ENCODE results near the gene PDIK1L. TPM values are rescaled to one million over a fixed set of nuclear protein-coding genes. Genes with fewer than 3 reads are reported as not detected.

Gene PDIK1L
- total and polyA plus RNA-seq, 9 of the 15 experiments (the other 6 are each of a cell fraction or from before 2014, with no cell fraction given): 12.8 to 30.2 (median 21.5) TPM

- TF ChIP-seq ZNF146 (CRISPR knock-in tag; IDR thresholded peaks at IDR 0.05; ENCODE audit: unreplicated experiment) (no peak), BCOR (IDR thresholded peaks at IDR 0.05) (no peak), KDM5B (IDR thresholded peaks at IDR 0.05; ENCODE audit: insufficient replicate concordance, low read depth, low read length) (no peak), CHD4 (IDR thresholded peaks at IDR 0.05; ENCODE audit: insufficient read depth, insufficient replicate concordance, low read depth, low read length, poor library complexity, severe bottlenecking) (no peak)
These were observed 44.8 kb upstream of the PDIK1L start (continued) for GRCh38 chr1:26066857-26067256.

- H3K9ac ChIP-seq (ENCODE audit: insufficient read depth in 1 of 2, low read depth in 2 of 2, low read length in 2 of 2): peak within 1 kb of the TSS; percentile 3 to 82; a peak in 3 of 4 replicates
- peak within 1 kb of the TSS; percentile 28 for H3K4me2 ChIP-seq (ENCODE audit: insufficient read depth, low read length)
- ATAC-seq: no peak
- peak within 1 kb of the TSS; percentile 1; the same call in 2 of the 3 replicates for H3K27ac ChIP-seq (ENCODE audit: extremely low read depth, low read depth, low read length)
- DNase-seq (ENCODE audit: extremely low read depth in 1 of 4, low spot score in 3 of 4): no peak
- CTCF ChIA-PET (ENCODE audit: low intra/inter-chr PET ratio): no interaction called here
- BruUV-seq (replicated peaks): no TSS peak
- no peak for FAIRE-seq
- in situ Hi-C loops (cut with MboI): no loop called here
- intact Hi-C loops (cut with micrococcal nuclease): no loop called here
- POLR2A ChIA-PET: interaction anchor here (0.6 to 4.2 kb wide), 10 partner anchors 9 to 712 kb away, joined by 3 to 28 read pairs (median 4); partner anchors contain the start of gene CEP85
- H3K36me3 ChIP-seq (ENCODE audit: control insufficient read depth, insufficient read depth, low read length): no peaks in the 10 kb centered on the region
- H3K4me1 ChIP-seq (replicated peaks in 1 of 2; ENCODE audit: control insufficient read depth in 2 of 2, insufficient read depth in 2 of 2, low read length in 2 of 2): peaks cover 54 to 60% of the 10 kb centered on the region in 2 experiments
- no peaks in the 10 kb centered on the region for H3K9me3 ChIP-seq (replicated peaks; ENCODE audit: control insufficient read depth, insufficient read depth, low read depth, low read length)
- H3K4me3 ChIP-seq: no peak within 1 kb of the TSS
- 68% methylated on average over 9 of the region's 9 CpGs for WGBS (ENCODE audit: insufficient coverage, low coverage, missing lambda C conversion rate)
- no peaks in the 10 kb centered on the region for H4K20me1 ChIP-seq (replicated peaks; ENCODE audit: control insufficient read depth, insufficient read depth, low read length)
- no peaks in the 10 kb centered on the region for H3K79me2 ChIP-seq (ENCODE audit: control insufficient read depth, insufficient read depth, low read length)
- H2AFZ ChIP-seq (ENCODE audit: low read depth, low read length): peak within 1 kb of the TSS; percentile 67
- no peaks in the 10 kb centered on the region for H3K27me3 ChIP-seq (ENCODE audit: control insufficient read depth in 2 of 2, insufficient read depth in 2 of 2, low read length in 2 of 2)
- H3K9me1 ChIP-seq (ENCODE audit: control insufficient read depth, insufficient read depth, low read length): no peaks in the 10 kb centered on the region
- TF ChIP-seq ZFP36 (IDR thresholded peaks at IDR 0.05; ENCODE audit: low read depth, low read length, partially characterized antibody) (no peak), CCAR2 (IDR thresholded peaks at IDR 0.05; ENCODE audit: low read depth, low read length) (no peak), ELF2 (CRISPR knock-in tag; IDR thresholded peaks at IDR 0.05) (no peak), PREB (CRISPR knock-in tag; IDR thresholded peaks at IDR 0.05) (no peak), HSF4 (CRISPR knock-in tag; IDR thresholded peaks at IDR 0.05; ENCODE audit: borderline replicate concordance) (0 out of 2 replicates have a peak, but pooled peaks have one; percentile 45), MNT (conservative IDR thresholded peaks at IDR 0.05) (no peak), MCM7 (IDR thresholded peaks at IDR 0.05) (no peak), ZNF398 (CRISPR knock-in tag; IDR thresholded peaks at IDR 0.05) (no peak), XRCC3 (IDR thresholded peaks at IDR 0.05) (no peak), FOXJ2 (tag; IDR thresholded peaks at IDR 0.05) (no peak), NR4A1 (CRISPR knock-in tag; IDR thresholded peaks at IDR 0.05) (no peak), NR4A1 (tag; IDR thresholded peaks at IDR 0.05) (0 out of 2 replicates have a peak, but pooled peaks have one; percentile 11), ZNF175 (CRISPR knock-in tag; IDR thresholded peaks at IDR 0.05; ENCODE audit: low read depth) (0 out of 2 replicates have a peak, but pooled peaks have one; percentile 7), BRD9 (IDR thresholded peaks at IDR 0.05; ENCODE audit: low read depth, partially characterized antibody) (no peak)
These were observed 44.2 kb upstream of the PDIK1L start, which contains the start of gene TRIM63 for GRCh38 chr1:26067432-26067911. TSS of gene TRIM63 (minus strand) at chr1:26067630. CDS start at chr1:26067494, 136 bp downstream.
